ENCODE measurements around the gene RALGAPA2. TPM values are rescaled to one million over a fixed set of nuclear protein-coding genes. Genes with fewer than 3 reads are reported as not detected.
A peak's percentile ranks its signal among the peaks of the same experiment; 100 is the strongest.

The RALGAPA2 gene
- total RNA-seq, 2 experiments from 2014 or later = 21.2 to 21.9 TPM

- no peaks in the 10 kb centered on the region for H3K9me3 Mint-ChIP-seq
These were observed 114.5 kb downstream of the RALGAPA2 start for GRCh38 chr20:20597966-20598365.

GRCh38 chr20:20594171-20594530 lies 118.3 kb downstream of the RALGAPA2 start:
- peak; percentile 36 for TF ChIP-seq CTCF (IDR thresholded peaks at IDR 0.05)
- H3K4me3 ChIP-seq (ENCODE audit: low read length) = no peak overlapping the region
- no peaks in the 10 kb centered on the region for H3K9me3 ChIP-seq (ENCODE audit: control insufficient read depth in 1 of 2, insufficient read depth in 1 of 2, low read length in 2 of 2)
- Mint-ChIP-seq H3K36me3 (ENCODE audit: low read depth) (peaks cover 52% of the 10 kb centered on the region), H3K4me1 (ENCODE audit: low read depth) (no peaks in the 10 kb centered on the region), H3K27ac (no peak overlapping the region), H3K4me3 (no peak overlapping the region), H3K9me3 (no peaks in the 10 kb centered on the region), H3K27me3 (no peaks in the 10 kb centered on the region)
- H3K27ac ChIP-seq (ENCODE audit: low read depth in 1 of 2, low read length in 2 of 2) = no peak overlapping the region
- ChIA-PET CTCF (no interaction called here), POLR2A (no interaction called here)
- intact Hi-C loops (cut with DNase I, micrococcal nuclease) = loop anchor here (2.0 to 5.0 kb wide), 2 partner anchors 511 to 512 kb away; no protein-coding TSS in a partner anchor
- peaks cover 9% of the 10 kb centered on the region for H3K36me3 ChIP-seq (ENCODE audit: insufficient read depth, low read length)
- no peak for ATAC-seq (ENCODE audit: poor library complexity)
- peak in 2 of 14 experiments; percentile 18 to 23 for DNase-seq
- H3K27me3 ChIP-seq (ENCODE audit: control insufficient read depth in 1 of 2, insufficient read depth in 2 of 2, low read length in 2 of 2) = no peaks in the 10 kb centered on the region
- no peaks in the 10 kb centered on the region for H3K4me1 ChIP-seq (ENCODE audit: insufficient read depth, low read length)

More at GRCh38 chr20:20597966-20598365, 114.5 kb downstream of the RALGAPA2 start:
- H3K4me3 Mint-ChIP-seq = no peak overlapping the region
- no peaks in the 10 kb centered on the region for H3K27me3 ChIP-seq (ENCODE audit: control insufficient read depth in 1 of 2, insufficient read depth in 2 of 2, low read length in 2 of 2)
- TF ChIP-seq CTCF (IDR thresholded peaks at IDR 0.05) = no peak
- peaks cover 4% of the 10 kb centered on the region for H3K4me1 ChIP-seq (ENCODE audit: insufficient read depth, low read length)
- CTCF ChIA-PET = no interaction called here
- no peaks in the 10 kb centered on the region for H3K27me3 Mint-ChIP-seq
- POLR2A ChIA-PET = no interaction called here
- H3K36me3 ChIP-seq (ENCODE audit: insufficient read depth, low read length) = peaks cover 32% of the 10 kb centered on the region
- intact Hi-C loops (cut with DNase I, micrococcal nuclease) = no loop called here
- ATAC-seq (ENCODE audit: poor library complexity) (no peak), DNase-seq (no peak)
- H3K9me3 ChIP-seq (ENCODE audit: control insufficient read depth in 1 of 2, insufficient read depth in 1 of 2, low read length in 2 of 2) = no peaks in the 10 kb centered on the region
- H3K27ac Mint-ChIP-seq = no peak overlapping the region
- H3K4me1 Mint-ChIP-seq (ENCODE audit: low read depth) = no peaks in the 10 kb centered on the region
- no peak overlapping the region for H3K4me3 ChIP-seq (ENCODE audit: low read length)
- no peak overlapping the region for H3K27ac ChIP-seq (ENCODE audit: low read depth in 1 of 2, low read length in 2 of 2)
- peaks cover 56% of the 10 kb centered on the region for H3K36me3 Mint-ChIP-seq (ENCODE audit: low read depth)

GRCh38 chr20:20593447-20594170 lies 118.8 kb downstream of the RALGAPA2 start:
- Mint-ChIP-seq H3K4me3 (no peak overlapping the region), H3K36me3 (ENCODE audit: low read depth) (peaks cover 53% of the 10 kb centered on the region), H3K27me3 (no peaks in the 10 kb centered on the region), H3K4me1 (ENCODE audit: low read depth) (no peaks in the 10 kb centered on the region), H3K27ac (no peak overlapping the region), H3K9me3 (no peaks in the 10 kb centered on the region)
- intact Hi-C loops (cut with DNase I, micrococcal nuclease) = loop anchor here (2.0 to 5.0 kb wide), 2 partner anchors 511 kb away; no protein-coding TSS in a partner anchor
- POLR2A ChIA-PET = no interaction called here
- ATAC-seq (ENCODE audit: poor library complexity) = no peak
- Histone ChIP-seq H3K4me1 (ENCODE audit: insufficient read depth, low read length) (no peaks in the 10 kb centered on the region), H3K36me3 (ENCODE audit: insufficient read depth, low read length) (peaks cover 12% of the 10 kb centered on the region), H3K27me3 (ENCODE audit: control insufficient read depth in 1 of 2, insufficient read depth in 2 of 2, low read length in 2 of 2) (no peaks in the 10 kb centered on the region), H3K4me3 (ENCODE audit: low read length) (no peak overlapping the region), H3K27ac (ENCODE audit: low read depth in 1 of 2, low read length in 2 of 2) (no peak overlapping the region), H3K9me3 (ENCODE audit: control insufficient read depth in 1 of 2, insufficient read depth in 1 of 2, low read length in 2 of 2) (no peaks in the 10 kb centered on the region)
- peak; percentile 2 for TF ChIP-seq CTCF (IDR thresholded peaks at IDR 0.05)
- peak in 2 of 14 experiments; percentile 13 to 18 for DNase-seq
- CTCF ChIA-PET = interaction anchor here (0.8 kb wide), 1 partner anchor 14 kb away, joined by 4 read pairs; no protein-coding TSS in a partner anchor

Measured in CD4-positive, alpha-beta T cell (primary cell).